DMS 273 treated with DMSO at 0.1 percent for 48 hours (cell line): ENCODE results near the gene BFSP1.

ENCODE experiments used
- DNase-seq: peaks from one replicate; lab custom pipeline; 2025; lab: John Stamatoyannopoulos, UW

The BFSP1 gene

GRCh38 chr20:17520583-17520982, 10.6 kb downstream of the BFSP1 start:
- DNase-seq, result no peak

- no peak for DNase-seq
These were observed 11.4 kb downstream of the BFSP1 start for GRCh38 chr20:17519606-17520285.

- no peak for DNase-seq
These were observed 12.7 kb downstream of the BFSP1 start for GRCh38 chr20:17518339-17519052.

- no peak for DNase-seq
These were observed 16.1 kb downstream of the BFSP1 start for GRCh38 chr20:17515053-17515452.

DNA sequence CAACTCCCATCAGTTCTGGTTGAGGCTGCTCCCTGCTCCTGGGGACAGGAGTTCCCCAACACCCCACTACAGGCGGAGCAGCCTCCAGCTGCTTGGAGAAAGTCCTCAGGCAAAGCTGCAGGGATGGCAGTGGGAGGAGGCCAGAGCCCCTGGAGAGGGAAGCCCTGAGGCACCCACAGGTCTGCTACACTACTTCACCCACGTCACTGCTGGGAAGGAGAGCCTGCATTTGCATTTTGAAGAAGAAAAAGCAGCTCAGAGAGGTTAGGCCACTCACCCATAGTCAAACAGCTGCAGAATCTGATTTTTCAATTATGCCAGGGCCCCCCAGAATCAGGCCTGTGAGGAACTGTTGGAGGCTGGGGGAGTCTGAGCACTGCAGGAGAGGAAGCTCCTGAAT, 17.2 kb downstream of the BFSP1 start:
- no peak for DNase-seq

GRCh38 chr20:17511401-17511800, 19.8 kb downstream of the BFSP1 start:
- no peak for DNase-seq

DNA sequence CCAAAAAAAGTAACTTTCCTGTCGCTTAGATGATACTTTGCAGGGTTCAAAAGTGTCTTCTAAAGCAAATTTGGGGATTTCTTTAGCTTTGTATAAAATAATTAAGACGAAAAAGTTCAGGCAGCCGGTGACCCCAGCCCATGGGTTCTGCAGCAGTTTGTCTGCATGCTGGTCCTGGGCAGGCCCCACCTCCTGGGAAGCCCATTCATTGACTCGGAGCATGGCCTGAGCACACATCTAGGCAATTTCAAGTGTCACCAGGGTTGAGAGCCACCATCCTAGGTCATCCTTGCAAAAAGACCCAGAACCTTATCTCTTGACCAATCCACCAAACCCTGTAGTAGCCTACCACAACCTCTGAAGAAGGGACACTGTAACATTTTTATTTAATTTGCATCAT, 20.6 kb downstream of the BFSP1 start:
- DNase-seq, result no peak

GRCh38 chr20:17508756-17509155, 22.4 kb downstream of the BFSP1 start:
- no peak for DNase-seq

DNA sequence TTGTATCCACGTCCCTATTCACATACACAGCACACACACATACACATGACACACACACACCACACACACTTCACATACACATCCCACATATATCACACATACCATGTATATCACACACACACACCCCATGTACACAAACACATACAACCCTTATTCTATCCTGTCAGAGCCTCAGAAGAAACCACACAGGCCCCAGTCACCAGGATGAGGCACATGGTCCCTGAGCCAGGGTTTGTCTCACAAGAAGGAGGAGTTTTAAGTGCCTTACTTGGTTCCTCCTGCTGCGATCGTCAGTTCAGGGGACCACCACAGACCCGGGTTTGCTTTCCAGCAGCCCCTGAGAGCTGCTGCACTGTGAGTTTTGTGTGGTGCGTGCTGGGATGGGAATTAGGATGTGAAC, 23.6 kb downstream of the BFSP1 start:
- DNase-seq, result no peak

GRCh38 chr20:17507032-17507431, 24.1 kb downstream of the BFSP1 start:
- no peak for DNase-seq

DNA sequence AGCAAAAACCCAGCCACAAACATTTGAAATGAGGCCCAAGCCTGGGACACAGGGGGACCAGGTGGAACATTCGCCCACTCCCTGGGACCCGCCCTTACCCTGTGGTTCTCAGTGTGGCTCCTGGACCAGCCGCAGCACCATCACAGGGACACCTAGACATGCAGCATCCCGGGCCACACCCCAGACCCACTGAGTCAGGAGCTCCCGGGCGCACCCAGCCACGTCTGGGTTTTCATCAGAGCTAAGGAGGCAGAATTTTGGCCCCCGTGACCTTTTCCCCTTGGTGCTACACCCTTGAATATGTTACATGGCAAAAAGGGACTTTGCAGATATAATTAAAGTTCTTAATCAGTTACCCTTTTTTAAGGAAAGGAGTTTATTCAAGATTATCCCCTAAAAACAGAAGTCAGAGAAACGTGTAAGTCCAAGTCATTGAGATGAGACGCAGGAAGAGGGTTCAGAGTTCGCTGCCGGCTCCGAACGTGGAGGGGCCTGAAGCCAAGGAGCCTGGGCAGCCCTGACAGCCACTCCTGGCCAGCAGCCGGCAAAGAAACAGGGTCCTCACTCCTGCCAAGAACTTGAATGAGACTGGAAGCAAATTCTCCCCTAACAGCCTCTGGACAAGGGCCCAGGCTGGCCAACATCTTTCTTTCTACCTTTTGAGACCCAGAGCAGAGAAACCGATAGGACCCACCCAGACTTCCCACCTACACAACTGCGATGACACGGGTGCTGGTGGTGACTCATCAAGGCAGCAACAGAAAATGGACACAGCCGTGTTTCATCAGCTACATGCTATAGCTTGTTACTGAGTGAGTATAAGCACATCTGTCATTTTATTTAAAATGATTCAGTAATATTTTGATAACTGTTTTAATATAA, 25.3 kb downstream of the BFSP1 start:
- DNase-seq, result no peak

- no peak for DNase-seq
These were observed 26.1 kb downstream of the BFSP1 start for GRCh38 chr20:17504898-17505635.

- DNase-seq, result no peak
These were observed 26.9 kb downstream of the BFSP1 start for GRCh38 chr20:17504066-17504897.

- DNase-seq, result no peak
These were observed 27.7 kb downstream of the BFSP1 start for GRCh38 chr20:17503301-17504065.

DNA sequence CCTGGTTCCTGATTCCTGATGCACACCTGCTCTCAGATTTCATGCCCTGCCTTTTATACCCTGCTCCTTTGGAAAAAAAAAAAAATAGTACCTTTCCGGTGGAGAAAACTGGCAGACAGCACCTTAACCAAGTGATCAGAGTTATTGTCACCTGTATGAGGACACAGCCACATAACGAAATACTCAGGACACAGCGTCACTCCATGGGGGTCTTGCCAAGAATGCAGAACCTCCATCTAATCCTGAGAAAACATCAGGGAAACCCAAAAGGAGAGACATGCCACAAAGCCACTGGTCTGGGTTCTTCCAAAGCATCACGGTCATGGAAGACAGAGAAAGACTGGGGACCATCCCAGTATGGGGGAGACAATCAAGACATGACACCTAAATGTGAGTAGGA, 29.1 kb downstream of the BFSP1 start:
- no peak for DNase-seq

GRCh38 chr20:17501701-17502100, 29.5 kb downstream of the BFSP1 start:
- DNase-seq, result no peak

- DNase-seq, result no peak
These were observed 30.4 kb downstream of the BFSP1 start for GRCh38 chr20:17500826-17501225.

DNA sequence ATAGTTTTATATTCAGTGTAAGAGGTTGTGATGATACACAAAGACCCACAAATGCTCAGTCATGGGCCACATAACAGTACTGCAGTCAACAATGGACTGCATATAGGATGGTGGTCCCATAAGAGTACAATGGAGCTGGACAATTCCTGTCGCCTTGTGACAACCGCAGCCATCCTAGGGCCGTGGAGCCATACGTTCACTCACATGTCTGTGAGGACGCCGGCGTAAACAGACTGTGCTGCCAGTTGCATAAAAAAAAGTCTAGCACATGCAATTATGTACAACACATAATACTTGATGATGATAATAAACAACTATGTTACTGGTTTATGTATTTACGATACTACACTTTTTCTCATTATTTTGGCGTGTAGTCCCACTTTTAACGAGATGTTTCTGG, 30.9 kb downstream of the BFSP1 start:
- DNase-seq, result no peak

- no peak for DNase-seq
These were observed 32.1 kb downstream of the BFSP1 start for GRCh38 chr20:17499041-17499440.

DNA sequence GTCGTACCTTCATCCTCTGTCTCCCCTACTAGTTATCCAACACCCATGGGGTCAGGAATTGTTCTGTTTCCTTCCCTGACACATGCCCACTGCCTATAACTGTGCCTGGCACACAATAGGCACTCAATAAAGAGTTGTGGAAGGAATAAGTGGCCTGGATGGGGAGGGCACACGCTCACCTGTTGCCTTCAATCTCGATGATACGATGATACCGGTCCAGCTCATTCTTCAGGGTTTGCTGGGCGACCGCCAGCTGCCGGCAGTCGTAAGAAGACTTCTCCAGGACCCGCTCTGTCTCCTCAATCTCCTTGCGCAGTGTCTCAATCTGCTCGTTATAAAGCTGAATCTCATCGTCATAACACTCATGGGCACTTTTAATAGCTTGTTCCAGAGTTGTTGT, 32.5 kb downstream of the BFSP1 start:
- no peak for DNase-seq
